CD4-positive, CD25-positive, alpha-beta regulatory T cell (primary cell): ENCODE measurements around the gene RBM4B. TPM values are rescaled to one million over a fixed set of nuclear protein-coding genes. Genes with fewer than 3 reads are reported as not detected.
A peak's percentile ranks its signal among the peaks of the same experiment; 100 is the strongest.

Source experiments
- ATAC-seq, 2 donors: fragments of 150-1000 bp; cut with Tn5 transposase; one replicate each; pipeline ENCODE4 v1.10.0; 2021; ENCODE audit warnings: low read depth in 2 of 2, moderate number of reproducible peaks in 2 of 2, moderate library complexity in 1 of 2
- DNase-seq, 3 donors: peaks; one replicate each; pipeline versions ENCODE4 v3.0.0 to v3.0.0-alpha.2; 2012 to 2022; ENCODE audit warnings: mixed read lengths in 1 of 3
- H3K27ac ChIP-seq: one replicate; pipeline ENCODE4 v1.7.0; 2013; ENCODE audit warnings: mild to moderate bottlenecking, low read length; ENCODE audit not compliant: insufficient read depth, poor library complexity, severe bottlenecking
- H3K27me3 ChIP-seq: one replicate; pipeline ENCODE4 v1.7.0; 2013; ENCODE audit warnings: low read length; ENCODE audit not compliant: control insufficient read depth, insufficient read depth
- H3K36me3 ChIP-seq: one replicate; pipeline ENCODE4 v1.7.0; 2013; ENCODE audit warnings: mild to moderate bottlenecking, low read length, moderate library complexity; ENCODE audit not compliant: control insufficient read depth, insufficient read depth
- H3K4me1 ChIP-seq: 2 replicates; pipeline ENCODE4 v1.7.0; 2013; ENCODE audit warnings: mild to moderate bottlenecking, low read length; ENCODE audit not compliant: insufficient read depth, control insufficient read depth, poor library complexity, severe bottlenecking
- H3K4me3 ChIP-seq: one replicate; pipeline ENCODE4 v1.7.0; 2013; ENCODE audit warnings: low read depth, mild to moderate bottlenecking, low read length, moderate library complexity
- H3K9me3 ChIP-seq, 2 experiments: 1 replicate in 1 of 2; 2 replicates in 1 of 2; pipeline ENCODE4 v1.7.0; 2013; ENCODE audit warnings: low read length in 2 of 2, mild to moderate bottlenecking in 1 of 2, moderate library complexity in 1 of 2; ENCODE audit not compliant: control insufficient read depth in 2 of 2
- H3K27ac Mint-ChIP-seq, 3 donors: one replicate each; pipeline ENCODE4 v1.8.0; 2020 to 2022; ENCODE audit warnings: mild to moderate bottlenecking in 3 of 3, mixed read lengths in 3 of 3, moderate library complexity in 2 of 3
- H3K27me3 Mint-ChIP-seq: one replicate; pipeline ENCODE4 v1.8.0; 2022; ENCODE audit warnings: mild to moderate bottlenecking, mixed read lengths
- H3K36me3 Mint-ChIP-seq: one replicate; pipeline ENCODE4 v1.8.0; 2020; ENCODE audit warnings: mixed read lengths
- H3K4me1 Mint-ChIP-seq, 4 donors: one replicate each; pipeline ENCODE4 v1.8.0; 2020 to 2022; ENCODE audit warnings: mixed read lengths in 4 of 4, mild to moderate bottlenecking in 1 of 4
- H3K4me3 Mint-ChIP-seq, 4 donors: one replicate each; pipeline ENCODE4 v1.8.0; 2020 to 2022; ENCODE audit warnings: mild to moderate bottlenecking in 4 of 4, mixed read lengths in 4 of 4, moderate library complexity in 3 of 4
- H3K9me3 Mint-ChIP-seq, 7 donors: one replicate each; pipeline ENCODE4 v1.8.0; 2020 to 2022; ENCODE audit warnings: mixed read lengths in 7 of 7, mild to moderate bottlenecking in 3 of 7, moderate library complexity in 2 of 7
- polyA plus RNA-seq, 4 donors: library from polyadenylated mRNA; unstranded; fragments of 300-500 nt; fragmentation: Illumina TruSeq; gene quantifications; one replicate each; pipeline ENCODE4 v1.2.3, GENCODE V29; 2021
- total RNA-seq: library from RNA; stranded (reverse); gene quantifications from one replicate; pipeline ENCODE4 v1.2.3, GENCODE V29; 2022

The RBM4B gene
- total and polyA plus RNA-seq, 5 donors from 2014 or later: 10.0 to 17.6 (median 14.3) TPM

DNA sequence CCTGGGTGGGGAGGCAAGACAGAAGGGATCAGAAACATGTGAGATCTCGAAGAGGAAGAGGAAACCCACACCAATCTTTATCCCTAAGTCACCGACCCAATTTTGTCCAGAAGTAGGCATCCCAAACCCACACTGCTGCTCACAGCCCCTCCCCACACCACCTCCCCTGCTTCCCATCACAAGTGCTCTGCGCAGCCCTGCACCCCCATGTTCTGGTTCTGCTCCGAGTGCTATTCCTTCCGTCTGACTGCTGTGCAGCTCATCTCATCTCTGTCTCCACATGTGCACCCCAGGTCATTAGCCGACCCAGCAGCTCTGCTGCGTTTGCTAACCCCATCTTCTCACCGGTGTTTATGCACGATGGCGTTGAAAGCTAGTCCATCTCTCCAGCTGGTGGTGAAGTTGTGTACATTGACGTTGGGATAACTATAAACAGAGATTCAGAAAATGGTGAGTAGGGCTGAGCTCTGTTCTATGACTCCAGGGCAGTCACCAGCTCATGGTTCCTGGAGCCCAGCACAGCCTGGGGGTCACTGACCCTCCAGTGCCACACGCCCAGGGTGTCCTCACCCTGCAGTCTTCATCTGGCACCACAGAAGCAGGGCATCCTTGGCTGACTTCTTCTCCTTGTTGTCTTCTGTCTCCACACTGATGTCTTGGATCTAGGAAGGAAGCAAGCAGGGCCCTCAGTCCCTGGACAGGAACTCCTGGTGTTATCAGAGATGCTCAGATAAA, 36.2 kb upstream of the RBM4B start:
- H3K4me3 Mint-ChIP-seq: no peak overlapping the region
- Histone ChIP-seq H3K27ac (no peak overlapping the region), H3K9me3 (no peaks in the 10 kb centered on the region), H3K4me1 (no peaks in the 10 kb centered on the region), H3K4me3 (no peak overlapping the region), H3K36me3 (no peaks in the 10 kb centered on the region), H3K27me3 (no peaks in the 10 kb centered on the region)
- DNase-seq: no peak
- ATAC-seq: no peak
- peaks cover 5% of the 10 kb centered on the region for H3K27me3 Mint-ChIP-seq
- H3K9me3 Mint-ChIP-seq: no peaks in the 10 kb centered on the region
- H3K36me3 Mint-ChIP-seq: no peaks in the 10 kb centered on the region
- H3K4me1 Mint-ChIP-seq: no peaks in the 10 kb centered on the region
- no peak overlapping the region for H3K27ac Mint-ChIP-seq

DNA sequence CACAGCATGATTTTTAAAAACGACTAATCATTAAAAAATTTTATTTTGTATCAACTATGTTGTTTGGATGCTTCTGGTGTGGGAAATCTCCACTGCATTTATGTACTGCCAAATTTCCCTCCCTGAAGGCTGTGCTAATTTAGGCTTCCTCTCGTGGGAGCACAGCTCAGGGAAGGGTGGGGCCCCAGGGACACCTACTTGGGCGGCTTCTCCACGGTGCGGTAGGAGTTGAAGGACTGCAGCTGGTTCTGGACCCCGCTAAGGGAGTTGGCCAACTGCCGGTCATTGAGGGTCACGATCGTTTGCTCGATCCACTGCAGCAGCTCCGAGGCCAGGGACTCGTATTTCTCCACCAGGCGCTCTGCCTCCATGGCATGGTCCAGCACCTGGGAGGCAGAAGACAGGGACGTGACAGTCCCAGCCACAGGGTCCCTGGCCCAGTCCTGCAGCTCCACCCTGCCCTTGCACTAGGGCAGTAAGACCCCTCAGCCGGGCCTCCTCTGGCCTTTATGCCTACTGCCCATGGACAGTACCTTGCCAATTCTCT, 32.8 kb upstream of the RBM4B start:
- DNase-seq (no peak), ATAC-seq (no peak)
- H3K4me1 ChIP-seq: no peaks in the 10 kb centered on the region
- H3K9me3 ChIP-seq: no peaks in the 10 kb centered on the region
- Mint-ChIP-seq H3K36me3 (no peaks in the 10 kb centered on the region), H3K4me1 (no peaks in the 10 kb centered on the region), H3K27ac (no peak overlapping the region), H3K9me3 (no peaks in the 10 kb centered on the region), H3K4me3 (peak overlapping the region in 1 of 4 donors; percentile 22), H3K27me3 (no peaks in the 10 kb centered on the region)
- no peaks in the 10 kb centered on the region for H3K36me3 ChIP-seq
- no peak overlapping the region for H3K27ac ChIP-seq
- H3K27me3 ChIP-seq: no peaks in the 10 kb centered on the region
- H3K4me3 ChIP-seq: no peak overlapping the region

DNA sequence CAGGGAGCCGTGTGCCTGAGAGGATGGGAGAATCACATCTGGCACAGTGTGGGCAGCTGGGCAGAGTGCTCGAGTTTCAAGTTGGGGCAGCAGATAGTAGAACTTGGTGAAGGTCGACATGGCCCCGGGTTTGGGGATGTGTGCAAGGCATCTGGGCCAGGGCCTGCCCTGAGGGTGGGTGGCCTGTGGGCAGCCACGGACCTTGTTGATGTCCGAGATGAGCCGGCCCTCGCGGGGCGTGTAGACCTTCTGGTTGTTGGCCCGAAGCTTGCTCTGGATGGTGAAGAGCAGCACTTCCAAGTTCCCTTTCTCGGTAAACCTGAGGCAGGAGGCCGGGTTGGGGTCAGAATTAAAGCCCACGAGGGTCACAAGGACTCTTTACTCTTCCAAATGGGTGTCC, 31.0 kb upstream of the RBM4B start:
- H3K36me3 ChIP-seq: no peaks in the 10 kb centered on the region
- no peak overlapping the region for H3K27ac Mint-ChIP-seq
- H3K4me3 ChIP-seq: no peak overlapping the region
- ATAC-seq (no peak), DNase-seq (no peak)
- no peak overlapping the region for H3K27ac ChIP-seq
- no peaks in the 10 kb centered on the region for H3K27me3 ChIP-seq
- H3K4me1 Mint-ChIP-seq: peaks cover 0 to 2% (median 0%) of the 10 kb centered on the region in 4 donors
- H3K4me3 Mint-ChIP-seq: no peak overlapping the region
- no peaks in the 10 kb centered on the region for H3K9me3 ChIP-seq
- H3K9me3 Mint-ChIP-seq: no peaks in the 10 kb centered on the region
- no peaks in the 10 kb centered on the region for H3K4me1 ChIP-seq
- no peaks in the 10 kb centered on the region for H3K36me3 Mint-ChIP-seq
- H3K27me3 Mint-ChIP-seq: no peaks in the 10 kb centered on the region

DNA sequence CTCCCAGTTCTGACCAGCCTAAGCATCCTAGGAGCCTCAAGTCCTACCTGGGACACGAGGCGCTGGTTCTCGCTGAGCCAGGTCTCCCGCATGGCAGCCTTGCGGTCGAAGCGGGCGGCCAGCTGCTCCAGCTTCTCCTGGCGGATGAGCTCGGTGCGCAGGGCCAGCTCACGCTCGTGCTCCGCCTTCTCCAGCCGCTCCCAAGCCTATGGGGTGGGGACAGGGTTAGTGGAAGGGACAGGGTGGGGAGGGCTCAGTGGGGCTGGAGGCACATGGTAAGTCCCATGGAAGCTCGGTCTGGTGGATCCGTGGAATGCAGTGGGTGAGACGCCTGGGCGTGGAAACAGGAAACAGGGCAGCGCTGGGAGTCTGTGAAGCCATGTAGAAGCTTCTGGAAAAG, 30.4 kb upstream of the RBM4B start:
- Histone ChIP-seq H3K9me3 (no peaks in the 10 kb centered on the region), H3K27me3 (no peaks in the 10 kb centered on the region), H3K4me1 (no peaks in the 10 kb centered on the region), H3K4me3 (no peak overlapping the region), H3K36me3 (no peaks in the 10 kb centered on the region), H3K27ac (no peak overlapping the region)
- Mint-ChIP-seq H3K36me3 (no peaks in the 10 kb centered on the region), H3K4me3 (peak overlapping the region in 1 of 4 donors; percentile 71), H3K27me3 (no peaks in the 10 kb centered on the region), H3K4me1 (peaks cover 0 to 2% (median 0%) of the 10 kb centered on the region in 4 donors), H3K9me3 (no peaks in the 10 kb centered on the region), H3K27ac (no peak overlapping the region)
- DNase-seq: no peak
- no peak for ATAC-seq

DNA sequence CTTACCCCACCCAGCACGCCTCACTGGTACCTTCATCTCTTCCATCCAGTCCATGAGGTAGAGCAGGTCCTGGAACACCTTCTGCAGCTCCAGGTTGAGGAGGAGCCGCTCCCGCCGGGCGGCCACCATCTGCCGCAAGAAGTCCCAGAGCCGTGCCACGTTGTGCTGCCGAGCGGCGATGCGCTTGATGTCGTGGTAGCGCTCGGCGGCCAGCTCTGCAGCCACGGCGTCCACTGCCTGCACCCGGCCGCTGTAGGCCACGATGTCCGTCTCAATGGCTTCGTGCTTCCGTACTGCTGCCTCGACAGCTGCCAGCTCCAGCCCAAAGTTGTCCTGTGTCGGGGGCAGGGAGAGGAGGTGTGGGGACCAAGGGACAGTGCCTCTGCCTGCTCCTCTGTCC, 29.8 kb upstream of the RBM4B start:
- no peak overlapping the region for H3K27ac ChIP-seq
- no peak overlapping the region for H3K27ac Mint-ChIP-seq

DNA sequence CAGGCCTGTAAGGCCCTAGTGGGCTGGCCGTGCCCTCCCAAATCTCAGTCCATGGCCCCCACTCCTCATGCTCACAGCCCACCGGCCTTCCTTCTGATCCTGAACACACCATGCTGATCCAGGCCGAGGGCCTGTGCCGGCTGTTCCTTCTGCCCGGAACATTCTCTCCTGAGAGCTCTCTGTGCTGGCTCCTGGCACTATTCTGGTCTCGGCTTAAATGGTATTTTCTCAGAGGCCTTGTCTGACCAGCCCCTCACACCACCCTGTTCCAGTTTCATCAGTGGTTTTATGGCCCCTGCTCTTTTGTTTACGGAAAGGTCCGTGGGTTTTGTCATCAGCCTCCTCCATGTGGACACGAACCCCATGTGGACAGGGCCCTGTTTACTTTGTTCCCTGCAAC, 29.3 kb upstream of the RBM4B start:
- no peak overlapping the region for H3K27ac ChIP-seq
- peaks cover 0 to 2% (median 0%) of the 10 kb centered on the region in 4 donors for H3K4me1 Mint-ChIP-seq
- H3K27me3 Mint-ChIP-seq: no peaks in the 10 kb centered on the region

More for the DNA sequence above, 29.8 kb upstream of the RBM4B start:
- H3K9me3 Mint-ChIP-seq: no peaks in the 10 kb centered on the region
- DNase-seq (no peak), ATAC-seq (no peak)
- H3K9me3 ChIP-seq: no peaks in the 10 kb centered on the region
- peaks cover 0 to 2% (median 0%) of the 10 kb centered on the region in 4 donors for H3K4me1 Mint-ChIP-seq
- no peaks in the 10 kb centered on the region for H3K36me3 ChIP-seq
- H3K27me3 ChIP-seq: no peaks in the 10 kb centered on the region
- H3K4me1 ChIP-seq: no peaks in the 10 kb centered on the region
- no peaks in the 10 kb centered on the region for H3K27me3 Mint-ChIP-seq
- no peak overlapping the region for H3K4me3 ChIP-seq
- H3K4me3 Mint-ChIP-seq: no peak overlapping the region
- no peaks in the 10 kb centered on the region for H3K36me3 Mint-ChIP-seq

DNA sequence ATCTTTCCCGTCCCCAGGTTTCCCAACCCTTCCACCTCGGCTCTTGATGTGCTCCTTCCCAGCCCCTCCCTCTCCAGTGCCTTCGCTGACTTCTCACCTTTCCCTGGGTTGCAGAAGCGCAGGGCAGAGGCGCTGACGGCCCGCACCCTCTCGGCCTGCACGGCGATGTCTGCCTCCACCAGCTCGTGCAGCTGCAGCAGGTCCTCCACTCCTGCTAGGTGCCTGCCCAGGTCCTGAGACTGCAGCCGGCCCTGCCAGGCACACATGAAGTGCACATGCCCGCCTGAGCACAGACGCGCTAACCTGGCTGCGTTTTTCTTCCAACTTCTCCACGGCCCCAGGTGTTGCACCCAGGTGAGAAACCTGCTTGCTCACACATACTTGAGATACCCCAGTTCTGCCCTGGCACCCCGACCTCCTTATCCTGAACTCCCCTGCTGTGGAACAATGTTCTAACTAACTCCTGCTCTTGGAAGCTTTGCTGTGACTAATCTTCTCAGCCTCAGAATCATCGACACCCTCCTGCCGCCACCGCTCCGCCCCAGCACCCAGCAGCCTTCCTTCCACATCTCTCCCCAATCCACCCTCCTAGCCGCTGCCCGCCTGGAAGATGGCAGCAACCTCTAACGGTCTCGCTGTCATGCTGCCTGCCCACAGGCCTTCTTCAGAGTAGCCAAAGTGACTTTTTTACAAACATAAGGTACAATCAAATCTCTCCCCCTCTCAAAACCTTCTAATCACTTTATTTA, 28.1 kb upstream of the RBM4B start:
- H3K27ac Mint-ChIP-seq: peak overlapping the region in 2 of 3 donors; percentile 5 to 73
- peaks cover 0 to 2% (median 0%) of the 10 kb centered on the region in 4 donors for H3K4me1 Mint-ChIP-seq

More for the DNA sequence above, 29.3 kb upstream of the RBM4B start:
- H3K36me3 Mint-ChIP-seq: no peaks in the 10 kb centered on the region
- ATAC-seq (no peak), DNase-seq (no peak)
- no peaks in the 10 kb centered on the region for H3K9me3 Mint-ChIP-seq
- no peak overlapping the region for H3K4me3 ChIP-seq
- no peaks in the 10 kb centered on the region for H3K36me3 ChIP-seq
- H3K27me3 ChIP-seq: no peaks in the 10 kb centered on the region
- no peak overlapping the region for H3K4me3 Mint-ChIP-seq
- no peak overlapping the region for H3K27ac Mint-ChIP-seq
- H3K4me1 ChIP-seq: no peaks in the 10 kb centered on the region
- no peaks in the 10 kb centered on the region for H3K9me3 ChIP-seq

More for the DNA sequence above, 28.1 kb upstream of the RBM4B start:
- no peaks in the 10 kb centered on the region for H3K36me3 Mint-ChIP-seq
- H3K4me3 Mint-ChIP-seq: no peak overlapping the region
- Histone ChIP-seq H3K4me1 (no peaks in the 10 kb centered on the region), H3K4me3 (no peak overlapping the region), H3K27me3 (no peaks in the 10 kb centered on the region), H3K9me3 (no peaks in the 10 kb centered on the region), H3K27ac (no peak overlapping the region), H3K36me3 (no peaks in the 10 kb centered on the region)
- no peaks in the 10 kb centered on the region for H3K9me3 Mint-ChIP-seq
- DNase-seq (no peak), ATAC-seq (no peak)
- H3K27me3 Mint-ChIP-seq: no peaks in the 10 kb centered on the region
